HFFc6 (cell line): ENCODE results near the gene BIRC7. TPM values are rescaled to one million over a fixed set of nuclear protein-coding genes. Genes with fewer than 3 reads are reported as not detected.

Experiments
- DNase-seq: peaks from one replicate; pipeline ENCODE4 v3.0.0-alpha.2; 2018
- H3K27ac Mint-ChIP-seq: 2 replicates; pipeline ENCODE4 v1.8.0; 2020; ENCODE audit warnings: mild to moderate bottlenecking, mixed read lengths
- H3K27me3 Mint-ChIP-seq: 2 replicates; pipeline ENCODE4 v1.8.0; 2021; ENCODE audit warnings: mild to moderate bottlenecking, moderate library complexity, mixed read lengths; ENCODE audit not compliant: insufficient read depth
- H3K36me3 Mint-ChIP-seq: 2 replicates; pipeline ENCODE4 v1.8.0; 2021; ENCODE audit warnings: low read depth, mixed read lengths
- H3K4me1 Mint-ChIP-seq: 2 replicates; pipeline ENCODE4 v1.8.0; 2020; ENCODE audit warnings: low read depth, mixed read lengths
- H3K4me3 Mint-ChIP-seq: 2 replicates; pipeline ENCODE4 v1.8.0; 2020; ENCODE audit warnings: mild to moderate bottlenecking, moderate library complexity, mixed read lengths
- H3K9me3 Mint-ChIP-seq: 2 replicates; pipeline ENCODE4 v1.8.0; 2020; ENCODE audit warnings: mild to moderate bottlenecking, mixed read lengths
- total RNA-seq, 6 experiments: library from RNA; stranded (reverse); fragmentation: NEBNext Ultra II Directional; extraction: Animal tissue kit (Norgen Biotek cat#: 25700); gene quantifications; 2 replicates in 1 of 6; 3 replicates in 5 of 6; pipeline ENCODE4 v1.2.3, GENCODE V29; 2021
- TF ChIP-seq, protein P1 (sequence below): fragments of 200-600 bp; sonication (generic); IDR thresholded peaks from 2 replicates; pipeline ENCODE4 v1.5.0; 2021; ENCODE audit warnings: antibody characterized with exemption, mild to moderate bottlenecking

The BIRC7 gene
- total RNA-seq, 6 experiments from 2014 or later: not detected

DNA sequence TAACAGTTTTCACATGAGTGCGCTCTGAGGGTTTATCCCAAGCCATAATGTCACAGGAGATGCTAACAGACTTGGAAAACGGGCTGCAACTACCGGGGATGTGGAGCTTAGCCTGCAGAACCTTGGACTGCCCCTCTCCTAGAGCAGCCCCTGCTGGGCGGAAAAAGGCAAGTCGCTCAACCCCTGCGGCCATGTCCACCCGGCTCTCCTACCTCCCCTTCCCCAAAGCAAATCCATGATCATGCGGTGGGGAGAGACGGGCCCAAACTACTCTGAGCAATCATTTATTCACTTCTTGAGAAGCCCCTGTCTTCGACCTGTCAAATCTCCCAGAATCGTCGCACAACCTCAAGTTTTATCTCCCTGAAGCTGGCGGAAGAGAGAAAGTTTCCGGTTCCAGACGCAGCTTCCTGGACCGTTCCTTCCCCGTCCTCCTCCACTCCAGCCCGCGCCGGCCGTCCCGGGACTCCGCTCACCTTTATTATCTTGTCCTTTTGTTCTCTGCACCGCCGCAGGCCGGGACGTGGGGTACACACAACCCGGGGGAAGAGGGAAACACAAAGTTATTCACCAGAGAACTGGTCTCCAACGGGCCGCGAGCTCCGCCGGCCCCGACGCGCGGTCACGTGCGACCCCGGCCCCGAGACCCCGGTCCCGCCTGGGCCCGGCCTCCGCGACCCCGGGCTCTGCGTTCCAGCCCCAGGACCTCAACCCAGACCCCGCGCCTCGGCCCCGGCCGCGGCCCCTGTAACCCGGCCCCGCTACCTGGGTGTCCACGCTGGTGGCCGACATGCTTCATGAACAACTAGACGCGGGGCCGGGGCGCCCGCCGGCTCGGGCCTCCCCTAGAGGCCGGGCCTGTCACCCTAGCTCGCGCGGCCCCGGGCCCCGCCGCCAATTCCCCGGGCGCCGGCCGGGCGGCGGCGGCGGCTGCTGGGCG, 20.3 kb upstream of the BIRC7 start:
- TF ChIP-seq, protein P1, sequence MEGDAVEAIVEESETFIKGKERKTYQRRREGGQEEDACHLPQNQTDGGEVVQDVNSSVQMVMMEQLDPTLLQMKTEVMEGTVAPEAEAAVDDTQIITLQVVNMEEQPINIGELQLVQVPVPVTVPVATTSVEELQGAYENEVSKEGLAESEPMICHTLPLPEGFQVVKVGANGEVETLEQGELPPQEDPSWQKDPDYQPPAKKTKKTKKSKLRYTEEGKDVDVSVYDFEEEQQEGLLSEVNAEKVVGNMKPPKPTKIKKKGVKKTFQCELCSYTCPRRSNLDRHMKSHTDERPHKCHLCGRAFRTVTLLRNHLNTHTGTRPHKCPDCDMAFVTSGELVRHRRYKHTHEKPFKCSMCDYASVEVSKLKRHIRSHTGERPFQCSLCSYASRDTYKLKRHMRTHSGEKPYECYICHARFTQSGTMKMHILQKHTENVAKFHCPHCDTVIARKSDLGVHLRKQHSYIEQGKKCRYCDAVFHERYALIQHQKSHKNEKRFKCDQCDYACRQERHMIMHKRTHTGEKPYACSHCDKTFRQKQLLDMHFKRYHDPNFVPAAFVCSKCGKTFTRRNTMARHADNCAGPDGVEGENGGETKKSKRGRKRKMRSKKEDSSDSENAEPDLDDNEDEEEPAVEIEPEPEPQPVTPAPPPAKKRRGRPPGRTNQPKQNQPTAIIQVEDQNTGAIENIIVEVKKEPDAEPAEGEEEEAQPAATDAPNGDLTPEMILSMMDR: peak; percentile 72
- Mint-ChIP-seq H3K27ac (peak overlapping the region; percentile 80), H3K9me3 (no peaks in the 10 kb centered on the region), H3K27me3 (peaks cover 11% of the 10 kb centered on the region), H3K4me1 (peaks cover 40% of the 10 kb centered on the region), H3K36me3 (peaks cover 33% of the 10 kb centered on the region), H3K4me3 (peak overlapping the region; percentile 92)
- peak; percentile 49 for DNase-seq

DNA sequence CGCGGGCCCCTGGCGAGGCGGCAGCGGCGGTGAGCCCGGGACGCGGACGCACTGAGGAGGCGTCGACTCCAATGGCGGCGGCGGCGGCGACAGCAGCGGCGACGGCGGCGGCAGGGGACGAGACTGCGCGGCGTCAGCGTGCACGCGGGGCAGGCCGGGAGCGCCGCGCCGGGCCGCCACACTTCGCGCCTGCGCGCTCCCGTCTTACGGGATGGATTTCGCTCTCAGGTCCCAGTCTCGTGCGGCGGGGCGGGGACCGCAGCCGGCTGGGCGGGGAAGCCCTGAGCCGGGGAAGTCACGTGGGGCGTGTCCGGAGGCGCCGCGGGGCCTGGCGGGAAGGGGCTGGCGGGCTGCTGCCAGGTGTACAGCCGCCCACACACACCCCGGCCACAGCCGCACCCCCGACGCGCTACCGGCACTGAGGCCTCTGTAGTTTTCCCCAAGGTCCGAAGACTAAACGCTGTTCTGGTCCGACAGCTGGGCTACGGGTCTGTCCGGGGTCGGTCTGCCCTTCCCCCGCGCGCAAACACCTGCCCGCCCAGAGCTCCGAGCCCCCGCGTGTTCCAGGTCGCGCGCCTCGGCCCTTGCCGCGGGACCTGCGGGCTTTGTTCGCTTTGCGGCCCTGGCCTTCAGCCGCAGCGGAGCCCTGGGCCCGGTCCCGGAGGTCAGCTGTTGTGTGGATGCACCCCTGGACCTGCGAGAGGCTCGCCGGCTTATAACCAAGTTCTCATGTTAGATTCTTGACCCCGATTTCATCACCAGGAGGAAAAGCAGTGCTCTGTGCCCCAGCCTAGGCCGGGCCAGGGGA, 19.5 kb upstream of the BIRC7 start, which contains the start of gene YTHDF1:
Gene YTHDF1 (minus strand): TSS at position 91 of the 808 bp plus-strand sequence. CDS start 239 bp downstream, outside the sequence.
- peaks cover 16% of the 10 kb centered on the region for H3K27me3 Mint-ChIP-seq
- peak; percentile 88 for DNase-seq
- H3K27ac Mint-ChIP-seq: peak within 1 kb of the TSS; percentile 80
- TF ChIP-seq, protein P1: no peak
- peaks cover 40% of the 10 kb centered on the region for H3K4me1 Mint-ChIP-seq
- peak within 1 kb of the TSS; percentile 92 for H3K4me3 Mint-ChIP-seq
- peaks cover 33% of the 10 kb centered on the region for H3K36me3 Mint-ChIP-seq
- no peaks in the 10 kb centered on the region for H3K9me3 Mint-ChIP-seq

DNA sequence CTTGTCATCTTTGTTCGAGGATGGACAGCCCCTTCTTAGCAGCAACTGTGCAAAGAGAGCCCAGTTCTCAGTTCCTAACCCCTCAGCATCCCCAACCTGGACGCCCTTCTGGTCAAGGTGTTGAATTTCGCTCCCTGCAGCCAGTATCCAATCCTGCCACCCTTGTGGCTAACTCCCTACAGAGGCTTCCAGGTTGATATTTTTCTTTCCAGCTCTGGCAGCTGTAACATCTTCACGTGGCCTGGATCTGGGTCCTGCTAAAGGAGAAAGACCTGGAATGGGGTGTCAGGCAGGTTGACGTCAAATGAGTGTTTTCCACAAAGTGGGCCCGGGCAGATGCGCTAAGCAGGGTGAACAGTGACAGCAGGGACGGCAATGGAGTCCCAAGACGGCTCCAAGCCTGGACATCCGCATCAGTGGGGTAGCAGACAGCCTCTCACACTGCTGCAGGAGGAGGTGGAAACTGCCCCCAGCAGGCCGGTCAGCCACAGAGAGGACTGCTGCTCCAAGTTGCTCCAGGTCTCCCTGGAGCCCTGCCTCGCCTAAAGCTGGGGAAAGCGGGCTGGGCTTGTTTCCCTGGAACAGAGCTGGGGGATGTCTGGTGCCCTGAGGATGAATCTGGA, 18.7 kb upstream of the BIRC7 start:
- H3K36me3 Mint-ChIP-seq: peaks cover 31% of the 10 kb centered on the region
- H3K27ac Mint-ChIP-seq: peak overlapping the region; percentile 64
- peak overlapping the region; percentile 85 for H3K4me3 Mint-ChIP-seq
- H3K27me3 Mint-ChIP-seq: peaks cover 16% of the 10 kb centered on the region
- no peaks in the 10 kb centered on the region for H3K9me3 Mint-ChIP-seq
- TF ChIP-seq, protein P1: no peak
- no peak for DNase-seq
- H3K4me1 Mint-ChIP-seq: peaks cover 38% of the 10 kb centered on the region

DNA sequence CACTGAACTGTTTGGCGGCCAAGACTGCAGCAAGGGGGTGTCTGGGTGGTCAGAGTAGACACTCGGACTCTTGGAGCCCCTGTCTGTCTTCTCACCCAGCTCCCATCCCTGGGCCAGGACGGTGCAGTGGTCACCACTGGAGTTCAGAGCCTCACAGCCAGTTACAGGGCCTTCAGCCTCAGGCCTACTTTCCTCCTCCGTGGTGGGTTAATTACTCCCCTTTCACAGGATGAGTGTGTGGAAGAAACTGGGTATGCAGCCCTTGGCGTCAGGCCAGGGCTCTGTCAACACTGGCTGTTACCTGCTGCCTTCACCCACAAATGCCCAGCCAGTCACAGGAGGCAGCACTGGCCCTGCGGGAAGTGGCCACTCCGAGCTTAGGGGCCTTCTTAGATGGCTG, 18.0 kb upstream of the BIRC7 start:
- peaks cover 30% of the 10 kb centered on the region for H3K4me1 Mint-ChIP-seq
- peaks cover 17% of the 10 kb centered on the region for H3K27me3 Mint-ChIP-seq
- no peaks in the 10 kb centered on the region for H3K9me3 Mint-ChIP-seq
- TF ChIP-seq, protein P1: no peak
- no peak overlapping the region for H3K4me3 Mint-ChIP-seq
- no peak for DNase-seq
- H3K36me3 Mint-ChIP-seq: peaks cover 24% of the 10 kb centered on the region
- no peak overlapping the region for H3K27ac Mint-ChIP-seq

DNA sequence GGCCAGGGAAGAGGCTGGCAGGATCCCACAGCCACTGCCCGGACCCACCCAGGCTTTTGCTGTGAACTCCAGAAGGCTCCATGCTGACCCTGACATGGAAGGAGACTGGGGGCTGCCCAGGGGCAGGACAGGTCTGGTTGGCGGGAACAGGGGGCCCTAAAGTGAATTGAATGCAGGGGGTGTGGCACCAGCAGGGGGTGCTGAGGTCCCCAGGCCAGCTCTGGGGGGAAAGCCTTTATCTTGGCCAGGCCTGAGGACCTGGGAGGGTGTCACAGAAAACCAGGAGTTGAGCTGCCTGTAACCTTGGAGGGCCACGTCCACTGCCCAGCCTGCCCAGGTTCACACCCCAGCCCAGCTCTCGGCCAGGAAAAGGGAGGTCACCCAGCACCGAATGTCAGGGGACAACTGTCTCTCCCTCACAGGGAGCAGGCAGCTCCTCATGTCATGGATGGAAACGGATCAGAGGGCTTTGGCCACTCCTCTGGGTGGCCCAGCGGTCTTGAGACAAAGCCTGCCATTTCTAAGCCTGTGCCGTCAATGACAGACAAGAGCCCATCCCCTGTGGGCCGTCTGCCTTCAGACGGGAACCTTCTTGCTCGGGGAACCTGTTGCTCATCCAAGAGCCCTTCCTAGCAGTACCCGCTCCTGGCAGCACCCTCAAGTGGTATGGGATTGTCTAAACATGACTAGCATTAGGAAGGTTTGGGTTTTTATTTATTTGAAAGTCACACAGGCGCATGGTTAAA, 16.8 kb upstream of the BIRC7 start:
- TF ChIP-seq, protein P1: peak; percentile 42; the same call in 1 of the 2 replicates
- Mint-ChIP-seq H3K27ac (no peak overlapping the region), H3K36me3 (peaks cover 15% of the 10 kb centered on the region)

More for the DNA sequence above, 16.8 kb upstream of the BIRC7 start:
- H3K4me1 Mint-ChIP-seq: peaks cover 19% of the 10 kb centered on the region
- H3K9me3 Mint-ChIP-seq: no peaks in the 10 kb centered on the region
- DNase-seq: no peak
- no peak overlapping the region for H3K4me3 Mint-ChIP-seq
- peaks cover 17% of the 10 kb centered on the region for H3K27me3 Mint-ChIP-seq
